Measurements from ENCODE around the gene DAZL. TPM values are rescaled to one million over a fixed set of nuclear protein-coding genes. Genes with fewer than 3 reads are reported as not detected.
"Not testable (repeated sequence)": the region's sequence is repeated elsewhere in the genome, so short reads cannot be mapped to it uniquely, and the experiment has no call there.

Gene DAZL, protein sequence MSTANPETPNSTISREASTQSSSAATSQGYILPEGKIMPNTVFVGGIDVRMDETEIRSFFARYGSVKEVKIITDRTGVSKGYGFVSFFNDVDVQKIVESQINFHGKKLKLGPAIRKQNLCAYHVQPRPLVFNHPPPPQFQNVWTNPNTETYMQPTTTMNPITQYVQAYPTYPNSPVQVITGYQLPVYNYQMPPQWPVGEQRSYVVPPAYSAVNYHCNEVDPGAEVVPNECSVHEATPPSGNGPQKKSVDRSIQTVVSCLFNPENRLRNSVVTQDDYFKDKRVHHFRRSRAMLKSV
- total RNA-seq (2014; rRNA removed; shearing (Covaris generic)) = not detected in 2 replicates

DNA sequence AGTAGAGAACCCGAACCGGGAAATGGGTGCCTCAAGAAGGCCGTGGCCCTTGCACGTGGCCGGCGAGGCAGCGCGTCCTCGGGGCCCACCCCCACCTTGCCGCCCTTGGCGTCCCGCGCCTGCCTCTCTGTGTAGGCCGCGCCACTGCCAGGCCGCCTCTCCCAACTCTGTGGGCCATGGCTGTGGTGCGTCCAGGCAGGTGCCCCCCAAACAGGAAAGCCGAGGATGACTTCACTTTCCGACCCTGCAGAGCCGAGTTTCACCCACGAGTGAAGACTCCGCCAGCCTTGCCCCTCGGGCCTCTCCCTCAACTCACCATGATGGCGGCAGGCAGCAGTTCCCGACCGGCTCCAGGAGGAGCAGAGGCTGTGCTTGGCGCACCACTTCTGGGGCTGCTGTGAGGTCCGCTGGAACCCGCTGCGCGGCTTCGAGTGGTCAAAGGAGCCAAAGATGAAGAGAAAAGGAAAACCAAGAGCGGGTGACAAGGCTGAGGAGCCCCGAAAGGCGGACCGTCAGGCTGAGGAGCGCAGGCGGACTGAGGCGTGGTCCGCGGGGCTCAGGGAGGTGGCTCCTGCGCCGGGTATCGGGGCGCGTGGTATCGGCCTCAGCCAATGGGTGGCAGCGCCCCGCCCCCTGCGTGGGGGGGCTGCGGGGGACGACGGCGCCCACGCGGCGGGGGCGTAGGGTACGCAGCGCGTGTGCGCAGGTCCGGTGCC is at the start of gene DAZL:
Gene DAZL (minus strand): TSS at position 537 of the 716 bp plus-strand sequence. CDS start 218 bp downstream, at position 319.
- no peak for DNase-seq (ENCODE audit: low spot score)

DNA sequence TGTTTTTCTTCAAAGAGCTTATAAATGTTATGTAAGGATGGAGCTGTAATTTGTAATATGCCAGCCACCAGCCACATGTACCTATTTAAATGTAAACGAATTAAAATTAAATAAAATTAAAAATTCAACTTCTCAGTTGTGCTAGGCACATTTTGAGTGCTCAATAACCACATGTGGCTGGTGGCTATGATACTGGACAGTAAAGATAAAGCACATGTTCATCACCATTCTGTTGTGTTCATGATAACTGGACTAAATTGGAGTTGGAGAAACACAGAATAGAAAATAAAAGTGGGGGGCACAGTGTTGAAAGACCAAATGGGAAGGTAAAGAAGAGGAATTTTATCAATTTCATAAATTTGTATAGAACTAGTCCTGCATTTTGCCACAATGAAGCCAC is 49.8 kb upstream of the DAZL start:
- DNase-seq (ENCODE audit: low spot score) = no peak

DNA sequence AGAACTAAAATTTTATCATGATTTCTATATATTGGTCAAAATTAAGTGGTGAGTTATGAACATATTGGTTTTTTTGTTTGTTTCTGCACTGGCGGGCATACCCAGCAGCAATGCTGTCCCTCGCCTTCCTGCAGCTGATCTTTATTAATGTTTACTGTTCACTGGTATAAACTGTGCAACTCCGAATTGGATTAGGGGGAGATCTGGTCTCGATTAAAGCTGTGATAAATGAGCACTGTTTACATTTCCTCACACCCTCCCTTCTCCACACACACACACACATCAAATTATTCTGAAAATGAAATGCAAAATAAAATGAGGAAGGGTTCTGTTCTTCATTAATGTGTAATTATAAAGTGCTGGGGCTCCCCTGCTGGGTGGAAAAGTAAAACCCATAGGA is 48.5 kb upstream of the DAZL start:
- no peak for DNase-seq (ENCODE audit: low spot score)

DNA sequence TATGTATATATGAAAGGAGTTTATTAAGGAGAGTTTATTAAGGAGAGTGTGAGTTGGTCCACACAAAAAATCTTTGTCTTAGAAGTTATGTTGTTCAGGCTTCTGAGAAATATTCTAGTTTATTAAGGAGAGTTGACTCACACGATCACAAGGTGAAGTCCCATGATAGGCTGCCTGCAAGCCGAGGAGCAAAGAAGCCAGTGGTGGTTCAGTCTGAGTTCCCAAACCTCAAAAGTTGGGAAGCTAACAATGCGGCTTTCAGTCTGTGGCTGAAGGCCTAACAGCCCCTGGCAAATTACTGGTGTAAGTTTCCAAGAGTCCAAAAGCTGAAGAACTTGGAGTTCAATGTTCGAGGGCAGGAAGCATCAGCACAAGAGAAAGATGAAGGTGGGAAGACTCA is 42.4 kb upstream of the DAZL start:
- no peak for DNase-seq (ENCODE audit: low spot score)

DNA sequence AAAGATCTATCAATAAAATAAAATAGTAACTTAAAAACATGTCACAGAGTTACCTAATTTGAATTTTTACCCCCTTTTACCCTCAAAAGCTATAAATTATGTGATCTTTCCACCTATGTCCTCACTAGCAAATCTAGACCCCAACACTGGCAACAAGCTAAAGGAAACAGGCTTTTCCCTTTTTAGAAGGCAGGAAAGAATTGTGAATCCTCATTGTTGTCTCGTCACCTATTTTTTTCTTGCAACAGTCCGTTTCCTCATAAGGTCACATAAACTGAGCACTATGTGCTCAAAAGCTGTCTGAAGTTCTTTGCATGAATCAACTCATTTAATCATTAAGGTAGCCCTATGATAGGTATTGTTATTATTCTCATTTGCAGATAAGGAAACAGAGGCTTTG is 34.6 kb upstream of the DAZL start:
- no peak for DNase-seq (ENCODE audit: low spot score)

DNA sequence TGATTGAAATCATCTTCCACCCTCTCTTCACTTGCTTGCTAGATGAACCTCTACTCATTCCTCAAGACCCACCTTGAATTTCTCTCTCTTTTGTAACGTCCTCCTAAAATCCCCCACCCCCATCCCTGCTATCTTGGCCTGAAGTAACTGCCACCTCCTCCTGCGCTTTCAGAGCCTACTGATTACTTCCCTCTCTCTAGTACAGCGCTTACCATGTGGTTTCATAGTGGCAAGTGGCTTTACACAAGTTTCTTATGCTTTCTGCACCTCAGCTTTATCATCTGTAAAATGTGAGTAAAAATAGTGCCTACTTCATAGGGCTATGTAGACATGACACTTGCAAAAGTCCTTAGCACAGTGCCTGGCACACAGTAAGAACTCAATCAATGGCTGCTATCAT is 28.7 kb upstream of the DAZL start:
- DNase-seq (ENCODE audit: low spot score) = no peak

DNA sequence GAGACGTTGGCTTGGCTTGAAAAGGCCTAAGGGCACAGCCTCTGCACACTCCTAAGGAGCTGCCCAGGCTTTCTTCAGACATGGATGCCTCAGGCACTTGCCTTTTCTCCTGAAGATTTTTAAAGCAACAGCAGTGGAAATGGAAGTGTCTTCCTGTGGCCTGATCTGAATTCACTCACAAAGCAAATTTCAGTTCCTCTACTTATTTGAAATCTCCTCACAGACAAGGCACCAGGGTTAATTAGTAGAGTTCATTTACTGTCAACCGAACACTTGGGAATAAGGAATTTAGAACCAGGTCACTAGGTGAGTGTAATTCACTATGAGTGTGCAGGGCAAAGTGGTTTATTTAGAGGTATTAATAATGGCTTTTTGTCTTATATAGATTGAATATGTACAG is 27.2 kb upstream of the DAZL start:
- DNase-seq (ENCODE audit: low spot score) = no peak

DNA sequence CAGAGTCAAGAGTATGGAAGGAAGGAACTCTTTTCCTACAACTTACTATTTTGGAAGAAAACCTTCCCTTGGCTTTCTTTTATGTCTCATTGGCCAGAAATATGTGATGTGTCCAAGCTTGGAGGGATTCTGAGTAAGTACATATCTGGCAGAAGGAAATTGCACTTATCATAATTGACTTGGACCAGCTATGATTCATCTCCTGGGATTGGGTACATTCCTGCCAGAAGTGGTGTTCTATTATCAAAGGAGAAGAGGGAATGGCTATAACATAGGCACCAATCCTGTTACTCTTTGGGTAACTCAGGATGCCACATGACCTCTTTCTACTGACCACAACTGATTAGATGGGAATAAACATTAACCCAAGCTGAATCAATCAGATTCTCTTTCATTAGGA is 13.5 kb upstream of the DAZL start:
- peak; percentile 38 for DNase-seq (ENCODE audit: low spot score)

DNA sequence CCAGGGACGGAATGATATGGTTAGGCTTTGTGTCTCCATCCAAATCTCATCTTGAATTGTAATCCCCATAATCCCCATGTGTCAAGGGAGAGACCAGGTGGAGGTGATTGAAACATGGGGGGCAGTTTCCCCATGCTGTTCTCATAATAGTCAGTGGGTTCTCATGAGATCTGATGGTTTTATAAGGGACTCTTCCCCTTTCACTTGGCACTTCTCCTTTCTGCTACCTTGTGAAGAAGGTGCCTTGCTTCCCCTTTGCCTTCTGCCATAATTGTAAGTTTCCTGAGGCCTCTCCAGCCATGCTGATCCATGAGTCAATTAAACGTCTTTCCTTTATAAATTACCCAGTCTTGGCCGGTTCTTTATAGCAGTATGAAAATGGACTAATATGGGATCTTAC is 11.9 kb upstream of the DAZL start:
- not testable (repeated sequence) for DNase-seq (ENCODE audit: low spot score)

DNA sequence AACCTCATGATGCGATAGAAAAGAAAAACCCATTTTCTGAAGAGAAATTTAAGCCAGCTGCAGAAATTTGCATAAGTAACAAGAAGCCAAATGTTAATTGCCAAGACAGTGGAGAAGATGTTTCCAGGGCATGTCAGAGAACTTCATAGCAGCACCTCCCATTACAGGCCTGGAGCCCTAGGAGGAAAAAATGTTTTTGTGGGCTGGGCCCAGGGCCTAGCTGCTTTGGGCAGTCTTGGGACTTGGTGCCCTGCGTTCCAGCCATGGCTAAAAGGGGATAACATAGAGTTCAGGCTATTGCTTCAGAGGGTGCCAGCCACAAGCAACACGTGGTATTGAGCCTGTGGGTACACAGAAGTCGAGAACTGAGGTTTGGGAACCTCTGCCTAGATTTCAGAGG is 10.9 kb upstream of the DAZL start:
- DNase-seq (ENCODE audit: low spot score) = no peak

DNA sequence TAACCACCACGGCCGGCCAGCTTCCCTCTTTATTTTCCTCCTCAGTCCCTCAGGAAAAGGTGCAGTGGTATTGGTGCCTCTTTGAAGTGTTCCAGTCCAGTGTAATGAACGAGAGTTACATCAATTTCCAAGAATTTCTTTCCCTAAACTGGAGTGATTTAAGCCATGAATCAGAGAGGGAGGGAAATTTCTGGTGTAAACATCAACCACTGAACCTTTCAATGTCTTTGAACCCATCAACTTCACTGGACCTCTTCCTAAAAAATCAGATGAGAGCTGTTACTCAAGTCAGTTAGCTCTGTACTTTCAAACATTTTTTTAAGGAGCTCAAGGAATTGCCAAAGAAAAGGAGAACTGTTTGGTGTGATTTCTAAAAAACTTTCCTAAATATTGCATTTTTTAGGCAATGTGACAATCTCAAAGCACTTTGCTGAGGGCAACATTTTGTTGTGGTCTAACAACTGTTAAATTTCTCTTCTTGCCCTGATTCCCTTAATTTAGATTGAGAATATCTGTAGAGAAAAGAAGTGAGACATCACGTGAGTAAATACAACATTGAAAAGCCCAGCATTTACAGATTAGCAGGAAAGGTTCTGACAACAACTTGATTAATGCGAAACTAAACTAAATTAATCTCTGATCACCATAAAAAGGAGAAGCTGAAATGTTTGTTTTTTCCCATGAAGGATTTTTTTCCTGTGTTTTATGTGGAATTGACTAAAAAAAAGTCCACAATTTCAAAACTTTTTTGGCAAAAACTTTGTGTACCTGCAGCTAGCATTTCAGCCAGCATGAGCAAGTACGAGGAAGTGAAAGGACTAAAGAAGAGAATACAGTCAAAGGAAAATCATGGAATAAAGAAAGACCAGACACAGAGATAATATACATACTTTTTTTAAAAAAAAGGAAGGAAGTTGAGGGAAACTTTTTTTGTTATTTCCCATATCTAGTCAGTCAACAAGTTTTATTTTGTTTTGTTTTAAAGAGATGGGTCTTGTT is 9.1 kb upstream of the DAZL start:
- DNase-seq (ENCODE audit: low spot score) = no peak

DNA sequence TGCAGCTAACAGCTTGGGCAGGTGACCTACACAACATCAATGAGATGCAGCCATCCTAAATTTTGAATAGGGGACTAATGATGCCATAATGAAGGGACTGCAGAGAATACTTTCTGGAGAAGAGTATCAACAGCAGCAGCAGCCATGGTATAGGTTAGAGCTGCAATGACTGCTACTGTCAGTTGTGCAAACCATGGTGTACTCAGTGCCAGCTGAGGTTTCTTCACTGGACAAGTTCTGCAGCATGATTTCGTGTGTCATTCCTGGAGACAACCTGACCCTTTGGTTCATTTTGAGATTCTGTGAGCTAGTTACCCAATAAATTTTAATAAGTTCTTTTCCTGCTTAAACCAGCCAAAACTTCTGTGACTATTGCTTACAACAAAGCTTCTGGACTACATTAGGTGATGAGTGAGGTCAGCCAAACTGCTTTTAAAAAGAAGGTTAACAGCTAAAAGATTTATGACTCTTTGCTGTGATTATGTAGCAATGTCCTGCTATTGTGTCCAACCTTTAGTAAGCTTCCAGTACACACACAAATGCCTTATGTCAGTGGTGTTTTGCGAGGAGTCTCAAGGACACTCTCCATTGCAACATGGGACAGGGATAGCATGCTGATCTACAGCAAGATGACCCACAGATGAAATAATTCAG is 4.8 kb upstream of the DAZL start:
- DNase-seq (ENCODE audit: low spot score) = no peak

DNA sequence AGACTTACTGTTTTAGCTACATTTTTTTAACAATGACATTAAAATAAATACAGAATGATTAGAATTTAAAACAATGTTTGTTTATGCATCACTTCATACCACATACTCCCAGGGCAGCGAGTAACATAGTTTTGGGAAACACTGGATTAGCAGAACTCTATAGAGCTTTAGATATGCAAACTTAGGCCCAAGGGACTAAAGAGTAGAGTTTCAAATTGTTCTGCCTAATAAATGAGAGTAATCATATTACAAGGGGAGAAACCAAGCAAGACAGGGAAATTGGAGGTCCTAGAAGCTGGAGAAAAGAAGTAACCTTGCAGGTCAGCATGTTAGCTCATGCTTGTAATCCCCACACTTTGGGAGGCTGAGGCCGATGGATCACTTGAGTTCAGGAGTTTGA is 3.6 kb upstream of the DAZL start:
- DNase-seq (ENCODE audit: low spot score) = no peak

DNA sequence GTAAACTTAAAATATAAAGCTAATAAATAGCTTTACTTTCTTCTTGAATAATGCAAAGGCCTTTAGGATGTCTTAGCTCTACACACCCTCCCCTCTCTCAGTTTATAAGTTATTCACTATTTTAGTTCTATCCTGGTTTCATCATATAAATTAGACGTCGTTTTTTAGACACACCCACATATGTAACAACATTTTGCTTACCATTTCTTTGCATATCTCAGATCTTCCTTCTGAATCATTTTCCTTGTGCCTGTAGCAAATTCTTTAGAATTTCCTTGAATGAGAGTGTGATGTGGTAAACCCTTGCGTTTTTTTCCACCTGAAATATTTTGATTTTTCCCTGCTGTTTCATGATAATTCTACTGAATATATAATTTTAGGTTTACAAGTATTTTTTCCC is 2.5 kb upstream of the DAZL start:
- no peak for DNase-seq (ENCODE audit: low spot score)

DNA sequence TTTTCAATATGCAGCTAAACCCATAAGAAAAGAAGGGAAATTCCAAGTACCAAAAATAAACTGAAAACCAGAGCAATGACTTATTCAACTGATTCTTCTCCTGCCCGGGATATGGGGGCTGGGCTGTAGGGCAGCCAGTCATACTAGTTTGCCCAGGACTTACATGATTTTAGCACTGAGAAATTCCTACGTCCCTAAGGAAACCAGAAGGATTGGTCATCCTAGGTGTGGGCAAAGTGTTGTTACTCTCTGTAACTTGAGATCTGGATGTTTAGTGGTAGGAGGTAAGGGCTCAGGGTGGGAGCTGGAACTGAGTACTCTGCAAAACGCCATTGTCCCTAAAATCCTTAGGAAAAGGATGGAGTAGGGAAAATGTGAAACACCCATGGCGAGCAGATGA is 1.2 kb upstream of the DAZL start:
- DNase-seq (ENCODE audit: low spot score) = peak; percentile 23

DNA sequence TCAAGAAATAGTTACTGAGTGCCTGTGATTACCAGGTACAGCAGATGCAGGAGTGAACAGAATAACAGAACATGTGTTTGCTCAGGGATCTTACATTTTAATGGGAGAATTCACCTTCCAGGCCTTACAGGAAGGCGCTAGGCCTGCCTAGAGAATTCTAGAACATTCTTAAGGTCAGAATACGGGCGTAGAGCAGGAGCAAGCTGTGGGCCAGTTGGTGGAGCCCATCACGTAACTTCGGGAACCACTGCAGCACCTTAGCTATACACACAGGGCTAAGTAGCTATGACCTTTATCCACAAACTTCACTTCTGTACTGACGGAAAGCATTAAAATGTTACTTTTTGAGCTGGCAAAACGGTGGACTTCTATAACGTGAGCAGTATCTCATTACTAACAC is 743 bp upstream of the DAZL start:
- DNase-seq (ENCODE audit: low spot score) = no peak

DNA sequence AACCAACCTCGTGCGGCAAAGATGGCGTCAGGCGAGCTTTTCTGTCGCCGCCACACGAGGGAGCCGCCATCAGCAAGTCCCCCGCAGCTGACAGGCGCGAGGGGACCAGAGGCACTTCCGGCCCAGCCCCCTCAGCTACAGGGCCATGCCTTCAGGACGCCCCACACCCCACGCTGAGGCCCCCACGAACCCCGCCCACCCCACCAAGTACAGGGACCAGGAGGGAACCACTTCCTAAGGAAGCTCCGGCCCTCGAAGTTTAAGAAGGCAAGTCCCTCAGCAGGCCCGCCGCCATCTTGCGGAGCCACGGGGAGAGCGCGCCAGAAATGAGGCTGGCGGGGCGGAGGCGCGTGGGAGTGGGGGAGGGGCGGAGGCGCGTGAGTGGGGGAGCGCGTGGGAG is 790 bp downstream of the DAZL start:
- DNase-seq (ENCODE audit: low spot score) = no peak

DNA sequence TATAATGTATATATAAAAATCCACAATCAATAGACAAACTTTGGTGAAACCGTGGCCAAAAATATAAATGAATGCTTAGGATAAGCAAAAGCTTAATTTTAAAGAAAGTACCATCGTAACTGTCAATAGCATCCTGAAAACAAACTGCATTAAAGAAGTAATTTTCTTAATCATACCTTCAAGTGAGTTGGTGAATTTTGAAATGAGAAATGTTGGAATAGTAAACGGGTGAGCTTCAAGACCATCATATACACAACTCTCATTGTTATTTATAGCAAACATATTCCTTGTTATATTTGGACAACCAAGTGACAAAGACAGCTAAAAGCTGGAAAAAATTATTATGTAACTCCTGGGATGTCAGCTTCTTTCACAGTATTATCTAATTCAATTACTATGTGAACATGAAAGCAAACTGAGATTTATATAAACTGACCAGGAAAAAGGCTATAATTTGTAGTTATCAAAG is 3.7 kb downstream of the DAZL start:
- DNase-seq (ENCODE audit: low spot score) = no peak

DNA sequence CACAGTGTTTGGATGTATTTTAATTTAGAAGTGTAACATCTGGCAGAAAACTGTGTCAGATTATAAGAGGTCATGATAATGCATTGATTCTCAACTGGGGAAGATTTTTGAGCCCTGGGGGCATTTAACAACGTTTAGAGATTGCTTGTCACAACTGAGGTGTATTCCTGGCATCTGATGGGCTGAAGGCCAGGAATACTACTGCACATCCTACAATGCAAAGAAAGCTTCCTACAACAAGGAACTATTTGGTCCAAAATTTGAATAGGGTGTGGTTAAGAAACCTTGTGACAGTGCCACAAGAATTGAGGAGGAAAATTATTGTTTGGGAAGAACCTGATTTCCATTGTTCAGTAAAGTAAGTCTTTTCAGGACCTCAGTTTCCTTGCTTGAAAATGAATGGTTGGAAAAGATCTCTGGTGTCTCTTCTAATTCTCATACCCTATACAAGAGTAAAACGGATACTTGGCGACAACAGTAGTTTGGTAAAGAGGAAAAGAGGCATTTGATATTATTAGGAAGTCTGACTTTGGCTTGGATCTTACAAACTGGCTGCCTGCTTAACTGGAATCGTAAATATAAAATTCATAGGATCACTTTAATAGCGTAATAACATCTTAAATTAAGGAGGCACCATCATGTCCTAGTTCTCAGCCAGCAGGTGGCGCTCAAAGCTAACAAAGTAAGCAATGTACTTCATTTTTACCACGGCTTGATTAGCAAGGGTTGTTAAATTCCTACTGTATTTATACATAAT is 4.3 kb downstream of the DAZL start:
- DNase-seq (ENCODE audit: low spot score) = peak; percentile 66

DNA sequence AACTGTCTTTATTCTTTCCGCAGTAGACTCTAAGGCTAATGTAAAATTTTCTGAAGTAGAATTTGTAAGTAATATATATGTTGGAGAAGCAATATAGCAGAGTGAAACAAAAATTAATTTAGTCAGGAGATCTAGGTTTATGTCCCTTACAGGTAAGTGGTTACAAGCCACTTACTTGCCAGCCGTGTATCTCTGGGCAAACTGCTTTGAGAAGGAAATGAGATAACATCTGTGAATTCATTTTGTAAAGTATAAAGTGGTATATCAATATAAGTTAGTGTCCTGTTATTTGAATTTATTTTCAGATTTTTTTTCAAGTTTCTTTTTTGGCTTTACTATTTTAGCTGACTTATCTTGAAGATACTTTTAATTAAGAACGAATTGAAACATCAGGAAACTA is 5.5 kb downstream of the DAZL start:
- DNase-seq (ENCODE audit: low spot score) = no peak
